Left hindlimb (tissue), 1 donor: ENCODE results near the gene TMX3.

ENCODE experiments used
- DNase-seq: peaks from one replicate; pipeline ENCODE4 v3.0.0-alpha.2; 2018

The TMX3 gene

GRCh38 chr18:68707646-68708045, 7.3 kb downstream of the TMX3 start:
- no peak for DNase-seq

- no peak for DNase-seq
Measured at GRCh38 chr18:68705119-68705518, 9.8 kb downstream of the TMX3 start.

DNA sequence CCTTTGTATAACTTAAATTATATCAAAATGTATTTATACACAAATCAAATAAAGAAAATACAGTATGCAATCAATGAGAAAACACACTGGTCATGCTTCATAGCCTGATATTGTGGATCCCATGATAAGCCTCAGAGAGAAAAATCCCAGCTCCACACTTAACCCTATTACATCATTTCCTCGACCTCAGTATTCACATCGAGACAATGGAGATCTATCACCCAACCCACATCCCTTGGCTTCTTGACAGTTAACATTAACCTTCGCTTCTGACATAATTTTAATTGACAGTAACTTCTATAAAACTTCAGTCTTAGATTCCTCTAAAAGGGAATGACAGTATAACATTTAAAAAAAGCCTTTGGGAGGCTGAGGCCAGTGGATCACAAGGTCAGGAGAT, 11.6 kb downstream of the TMX3 start:
- no peak for DNase-seq

GRCh38 chr18:68701353-68701752, 13.6 kb downstream of the TMX3 start:
- DNase-seq, result no peak

- no peak for DNase-seq
Measured at GRCh38 chr18:68699043-68699442, 15.9 kb downstream of the TMX3 start.

DNA sequence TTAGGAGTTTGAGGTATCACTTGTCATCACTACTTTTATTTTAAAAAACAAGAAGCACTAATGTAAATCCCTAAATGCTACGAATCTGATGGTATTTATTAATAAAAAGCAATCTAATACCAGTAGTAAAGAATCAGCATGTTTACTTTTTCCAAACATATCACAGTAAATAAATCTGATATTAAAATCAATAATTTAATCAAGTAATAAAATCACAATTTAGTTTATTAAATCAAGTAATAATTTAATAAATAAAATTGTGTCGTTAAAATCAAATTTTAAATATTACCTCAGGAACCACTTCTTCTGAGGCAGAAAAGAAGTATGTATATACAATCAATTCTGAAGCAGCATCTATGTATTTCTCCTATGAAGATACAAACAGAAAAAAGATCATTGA, 18.0 kb downstream of the TMX3 start:
- no peak for DNase-seq

DNA sequence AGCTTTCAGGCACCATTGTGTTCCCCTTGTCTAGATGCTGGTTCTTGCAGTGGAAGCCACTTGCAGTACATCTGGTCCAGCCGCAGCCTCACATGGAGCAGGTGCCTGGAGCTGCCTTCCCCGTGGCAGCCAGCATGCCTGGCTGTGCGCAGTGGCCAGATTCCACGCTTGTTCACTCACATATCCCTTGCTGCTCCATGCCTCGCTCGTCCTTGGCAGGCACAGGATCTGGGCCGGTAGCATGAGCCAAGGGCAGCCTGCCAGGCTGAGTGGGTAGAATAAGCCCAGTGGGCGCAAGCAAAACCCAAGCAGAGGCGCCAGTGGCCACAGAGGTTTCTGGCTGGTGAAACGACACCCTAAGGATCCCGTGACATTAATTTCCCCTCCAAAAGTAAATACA, 20.6 kb downstream of the TMX3 start:
- peak; percentile 34 for DNase-seq

DNA sequence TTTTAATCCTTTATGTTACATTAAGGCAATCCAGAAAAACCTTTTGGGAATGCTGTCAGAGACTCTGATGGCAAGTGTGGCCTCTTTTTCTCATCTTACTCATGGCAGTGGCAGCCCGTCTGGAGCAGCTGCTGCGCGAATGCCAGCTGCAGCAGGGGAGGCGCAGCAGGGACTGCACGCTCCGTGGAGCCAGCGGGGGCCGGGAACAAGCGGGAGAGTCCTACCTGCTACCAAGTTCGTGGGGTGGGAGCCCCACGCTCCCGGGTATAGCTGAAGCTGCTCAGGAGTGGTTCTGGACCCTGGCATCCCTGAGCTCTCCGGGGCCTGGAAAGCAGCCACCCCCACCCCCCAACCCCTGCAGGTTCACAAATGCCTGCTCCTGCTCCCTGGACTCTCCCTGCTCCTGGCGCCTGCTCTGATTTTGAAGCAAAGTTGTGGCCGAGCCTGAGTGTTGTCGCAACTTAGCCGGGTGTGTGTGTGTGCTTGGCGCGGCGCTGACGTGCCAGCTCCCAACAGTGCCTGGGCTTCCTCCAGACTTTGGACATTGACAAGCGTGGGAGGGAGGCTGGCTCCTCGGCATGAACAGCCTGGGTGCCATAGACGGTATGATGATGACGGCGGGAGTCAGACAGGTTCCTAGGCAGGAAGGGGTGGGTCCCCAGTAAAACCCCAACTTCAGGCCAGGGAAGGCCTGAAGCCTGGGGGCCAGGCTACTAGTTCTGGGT, 21.7 kb downstream of the TMX3 start:
- peak; percentile 34 for DNase-seq

DNA sequence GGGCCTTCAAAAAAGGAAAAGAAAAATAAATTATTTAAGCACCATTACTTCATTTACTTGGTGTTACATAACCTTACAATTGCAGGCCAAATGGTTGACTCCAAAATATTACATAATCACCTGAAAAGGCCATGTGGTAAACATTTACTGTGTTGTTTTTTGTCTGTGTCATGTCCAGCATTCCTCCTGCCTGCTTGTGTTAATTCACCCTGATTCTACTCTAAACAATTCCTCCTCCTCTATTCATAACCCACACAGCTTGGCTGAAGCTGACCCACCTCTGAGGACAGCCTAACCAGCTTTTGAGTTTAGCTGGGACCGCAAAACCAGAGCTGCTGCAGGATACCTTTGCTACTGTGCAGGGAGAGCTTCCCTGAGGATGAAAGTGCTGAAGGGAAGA, 35.4 kb downstream of the TMX3 start:
- DNase-seq, result no peak

DNA sequence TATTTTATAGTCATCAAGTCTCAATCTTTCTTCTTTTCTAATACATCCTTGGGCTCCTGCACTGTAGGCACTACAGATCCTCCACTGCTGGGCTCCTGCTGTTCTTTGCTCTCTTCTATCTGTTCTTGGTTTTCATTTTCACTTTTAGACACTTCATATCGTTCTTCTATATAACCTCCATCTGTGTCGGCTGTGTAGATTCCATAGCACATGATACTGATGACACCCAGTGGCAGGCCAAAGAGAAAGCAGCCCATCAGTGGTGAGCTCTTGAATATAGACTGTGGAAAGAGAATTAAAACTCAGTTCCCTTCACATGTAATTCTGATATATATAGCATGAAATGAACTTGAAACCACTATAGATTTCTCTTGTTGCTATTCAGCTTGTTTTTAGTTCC, 38.0 kb downstream of the TMX3 start:
- no peak for DNase-seq

DNA sequence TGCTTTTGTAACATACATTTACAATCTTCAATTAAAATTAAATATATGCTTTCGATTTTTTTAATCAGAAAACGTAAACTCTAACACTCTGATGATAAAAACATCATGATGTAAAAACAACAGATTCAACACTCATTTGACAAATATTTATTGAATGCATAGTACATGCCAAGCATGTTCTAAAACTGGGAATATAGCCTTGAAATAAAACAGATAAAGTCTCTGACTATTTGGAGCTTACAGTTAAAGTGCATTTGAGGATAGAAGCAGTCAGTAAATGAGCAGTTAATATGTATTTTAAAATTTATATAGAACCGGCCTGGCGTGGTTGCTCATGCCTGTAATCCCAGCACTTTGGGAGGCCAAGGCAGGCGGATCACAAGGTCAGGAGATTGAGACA, 47.8 kb downstream of the TMX3 start:
- DNase-seq, result no peak

DNA sequence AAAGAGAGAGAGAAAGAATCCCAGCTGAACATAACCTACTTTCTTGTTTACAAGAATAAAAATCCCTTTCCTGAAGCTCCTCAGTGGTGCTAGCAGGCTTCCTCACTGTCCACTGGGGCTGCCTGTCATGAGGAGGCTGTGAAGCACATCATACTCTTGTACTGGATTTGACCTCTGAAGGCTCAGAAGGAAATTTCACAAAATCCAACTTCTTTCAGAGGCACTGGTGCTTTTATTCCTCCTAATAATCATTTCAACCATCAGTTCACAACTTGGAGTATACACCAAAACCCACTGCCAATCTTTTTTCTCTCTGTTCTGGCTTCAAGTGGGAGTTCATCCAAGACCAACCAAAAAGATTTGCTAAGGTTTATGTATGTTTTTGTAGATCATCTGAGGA, 48.5 kb downstream of the TMX3 start:
- DNase-seq, result no peak

DNA sequence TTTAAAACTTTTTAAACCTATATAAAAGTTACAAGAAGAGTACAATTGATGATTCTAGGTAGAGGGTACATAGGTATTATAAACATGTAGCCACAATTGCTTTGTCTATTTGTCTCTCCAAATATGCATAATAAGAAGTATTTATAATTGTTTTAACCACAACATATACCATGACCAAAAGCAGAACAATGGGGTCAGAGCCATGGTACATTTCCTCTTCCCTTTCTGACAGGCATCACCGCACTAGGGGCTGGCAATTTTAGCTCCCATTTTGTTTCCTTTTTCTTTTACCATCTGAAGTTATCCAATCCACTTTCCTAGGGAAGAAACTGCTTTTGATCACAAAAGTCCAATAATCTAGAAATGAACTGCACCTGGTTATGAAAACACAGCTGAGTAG, 49.3 kb downstream of the TMX3 start:
- DNase-seq, result no peak

- no peak for DNase-seq
Measured at GRCh38 chr18:68662754-68663153, 52.2 kb downstream of the TMX3 start.

- DNase-seq, result no peak
Measured at GRCh38 chr18:68660354-68661183, 54.3 kb downstream of the TMX3 start.

DNA sequence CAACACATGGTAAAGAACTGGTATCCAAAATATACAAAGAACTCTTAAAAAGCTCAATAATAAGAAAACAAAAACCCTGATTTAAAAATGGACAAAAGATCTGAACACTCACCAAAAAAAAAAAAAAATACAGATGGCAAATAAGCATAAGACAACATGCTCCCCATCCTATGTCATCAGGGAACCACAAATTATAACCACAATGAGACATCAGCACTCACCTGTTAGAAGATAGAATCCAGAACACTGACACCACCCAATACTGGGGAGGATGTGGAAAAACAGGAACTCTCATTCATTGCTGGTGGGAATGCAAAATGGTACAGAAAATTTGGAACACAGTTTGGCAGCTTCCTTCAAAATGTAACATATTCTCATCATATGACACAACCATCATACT, 66.7 kb downstream of the TMX3 start:
- DNase-seq, result no peak

DNA sequence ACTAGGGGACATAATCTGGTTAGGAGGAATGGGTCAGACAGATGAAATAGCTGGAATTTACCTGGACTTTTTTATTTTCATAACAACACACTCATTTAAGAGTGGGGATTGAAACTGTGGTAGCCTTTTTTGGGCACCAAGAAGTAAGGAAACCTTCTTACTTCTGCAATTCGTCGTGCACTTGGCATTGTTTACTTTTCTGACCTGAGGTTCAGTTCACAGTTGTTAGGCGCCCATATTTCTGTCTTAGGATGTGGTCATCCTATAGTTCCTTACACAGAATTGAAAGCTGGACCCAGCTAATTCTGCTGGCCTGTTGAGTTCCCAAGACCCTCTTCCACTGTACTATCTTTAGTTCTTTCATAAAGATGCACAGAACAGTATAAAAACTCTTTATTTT, 72.9 kb downstream of the TMX3 start:
- no peak for DNase-seq

GRCh38 chr18:68640861-68641260, 74.0 kb downstream of the TMX3 start:
- no peak for DNase-seq

DNA sequence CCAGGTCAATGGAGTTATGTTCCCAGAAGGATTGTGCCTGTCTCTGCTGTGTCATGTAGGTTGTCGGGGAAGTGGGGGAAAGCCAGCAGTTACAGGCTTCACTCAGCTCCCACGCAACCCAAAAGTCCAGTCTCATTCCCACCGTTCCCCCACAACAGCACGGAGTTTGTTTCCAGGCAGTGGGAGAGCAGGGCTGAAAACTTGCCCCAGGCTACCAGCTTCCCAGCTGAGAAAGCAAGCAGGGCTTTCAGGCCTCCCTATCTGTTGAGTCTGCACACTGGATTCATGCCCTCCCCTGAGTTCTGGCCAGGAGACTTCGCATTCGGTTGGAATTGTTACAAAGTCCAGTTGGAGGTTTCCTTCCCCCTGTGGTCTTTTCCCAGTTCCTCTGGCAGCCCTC, 76.3 kb downstream of the TMX3 start:
- no peak for DNase-seq

DNA sequence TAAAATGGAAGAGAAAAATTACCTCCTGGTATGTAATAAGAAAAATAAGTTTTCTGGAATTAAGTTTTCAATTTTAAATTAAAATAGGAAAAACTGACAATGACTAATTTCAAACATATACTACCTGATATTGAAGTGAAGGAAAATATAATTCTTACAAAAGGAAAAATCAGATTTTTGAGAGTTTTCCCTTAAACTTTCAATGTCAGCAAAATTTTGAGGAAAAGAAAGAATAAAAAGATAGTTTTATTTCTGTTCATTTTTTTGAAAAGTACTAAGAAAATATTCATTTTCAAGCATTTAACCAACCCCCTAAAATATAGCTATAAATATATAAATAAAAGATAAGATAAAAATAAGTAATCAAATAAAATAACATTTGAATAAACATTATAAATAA, 87.1 kb downstream of the TMX3 start:
- no peak for DNase-seq
